Measurements from ENCODE around the gene CCDC102B. TPM values are rescaled to one million over a fixed set of nuclear protein-coding genes. Genes with fewer than 3 reads are reported as not detected.

Gene CCDC102B
- total and polyA plus RNA-seq, 2 of the 8 experiments (the other 6 are each of a cell fraction or from before 2014, with no cell fraction given) = 0.80 to 1.1 TPM

- no peak overlapping the region for H3K27ac ChIP-seq (ENCODE audit: low read depth, low read length)
- POLR2A ChIA-PET (ENCODE audit: partially characterized antibody) = no interaction called here
Observed at GRCh38 chr18:68865021-68865420, 67.1 kb downstream of the CCDC102B start.

More at GRCh38 chr18:68865021-68865420, 67.1 kb downstream of the CCDC102B start:
- Histone ChIP-seq H3K4me2 (ENCODE audit: insufficient read depth in 1 of 2, low read depth in 2 of 2, low read length in 2 of 2) (no peak overlapping the region), H3K23ac (ENCODE audit: insufficient read length) (no peak overlapping the region), H3K18ac (ENCODE audit: extremely low read depth, low read length) (no peak overlapping the region), H2BK20ac (ENCODE audit: low read length) (no peak overlapping the region), H3K27me3 (replicated peaks in 1 of 4; ENCODE audit: control insufficient read depth in 3 of 4, extremely low read depth in 1 of 4, insufficient read depth in 3 of 4, low read length in 3 of 4) (no peaks in the 10 kb centered on the region), H3K36me3 (ENCODE audit: control insufficient read depth in 2 of 4, insufficient read depth in 4 of 4, low read length in 3 of 4) (no peaks in the 10 kb centered on the region), H2BK120ac (replicated peaks; ENCODE audit: low read depth, low read length) (no peak overlapping the region), H3K4me1 (replicated peaks in 1 of 4; ENCODE audit: control insufficient read depth in 3 of 4, insufficient read depth in 4 of 4, low read length in 3 of 4) (no peaks in the 10 kb centered on the region), H4K5ac (ENCODE audit: insufficient read length, low read depth, low read length) (no peak overlapping the region), H2BK5ac (ENCODE audit: low read depth, low read length) (no peak overlapping the region), H3K9me3 (ENCODE audit: insufficient read depth in 2 of 2, low read depth in 1 of 2, low read length in 1 of 2) (0 out of 4 replicates have a peak, but pooled peaks cover 0 to 4% of the 10 kb centered on the region in 2 experiments), H2AFZ (ENCODE audit: low read length) (no peak overlapping the region), H3K9ac (replicated peaks in 1 of 4; ENCODE audit: extremely low read depth in 1 of 4, low read depth in 3 of 4, low read length in 3 of 4) (no peak overlapping the region), H4K20me1 (replicated peaks in 1 of 2; ENCODE audit: control insufficient read depth in 1 of 2, insufficient read depth in 2 of 2, low read length in 2 of 2) (no peaks in the 10 kb centered on the region), H3K4me3 (ENCODE audit: extremely low read depth in 1 of 4, insufficient read depth in 2 of 4, low read depth in 3 of 4, low read length in 4 of 4) (no peak overlapping the region), H3K56ac (replicated peaks; ENCODE audit: insufficient read length, low read depth, low read length) (no peak overlapping the region), H4K91ac (replicated peaks; ENCODE audit: insufficient read length, low read length) (no peak overlapping the region), H2BK12ac (ENCODE audit: low read depth, low read length) (no peak overlapping the region), H3K14ac (ENCODE audit: insufficient read length) (no peak overlapping the region), H2AK5ac (ENCODE audit: low read depth, low read length) (no peak overlapping the region), H3K4ac (replicated peaks; ENCODE audit: insufficient read length, low read depth, low read length) (no peak overlapping the region), H4K8ac (ENCODE audit: extremely low read depth, insufficient read depth, low read length) (no peak overlapping the region), H3K79me2 (ENCODE audit: control insufficient read depth in 1 of 2, insufficient read depth in 2 of 2, low read length in 2 of 2) (no peaks in the 10 kb centered on the region), H3K79me1 (ENCODE audit: low read depth, low read length) (no peaks in the 10 kb centered on the region), H3K23me2 (ENCODE audit: low read depth, low read length) (no peaks in the 10 kb centered on the region), H2BK15ac (ENCODE audit: low read length) (no peak overlapping the region)
- FAIRE-seq = no peak
- CTCF ChIA-PET (ENCODE audit: partially characterized antibody) = no interaction called here
- 91% methylated on average over 2 of the region's 2 CpGs; no CpG with 5 or more reads in 1 of the 2 experiments for WGBS, 2 experiments (ENCODE audit: extremely low coverage in 1 of 2, insufficient coverage in 1 of 2, insufficient read length in 1 of 2, insufficient replicate concordance in 2 of 2, low coverage in 1 of 2, low lambda C conversion rate in 2 of 2, missing lambda C conversion rate in 1 of 2)
- TF ChIP-seq CTBP2 (IDR thresholded peaks at IDR 0.05; ENCODE audit: borderline replicate concordance, insufficient read depth, insufficient read length, low read length) (no peak), TAF7 (optimal IDR thresholded peaks at IDR 0.05; ENCODE audit: borderline replicate concordance, low read depth, low read length) (no peak), HDAC2 (IDR thresholded peaks at IDR 0.05; ENCODE audit: borderline replicate concordance in 1 of 2, low read depth in 2 of 2, low read length in 2 of 2) (no peak), JUN (IDR thresholded peaks at IDR 0.05; ENCODE audit: low read depth, low read length) (no peak), POU5F1 (IDR thresholded peaks at IDR 0.05; ENCODE audit: low read depth, low read length) (no peak), ATF2 (IDR thresholded peaks at IDR 0.05; ENCODE audit: low read length) (no peak), FOSL1 (IDR thresholded peaks at IDR 0.05; ENCODE audit: insufficient read depth, low read depth, low read length) (no peak), EZH2 (IDR thresholded peaks at IDR 0.05; ENCODE audit: low read depth, low read length, severe bottlenecking) (no peak), SIRT6 (IDR thresholded peaks at IDR 0.05; ENCODE audit: low read length) (no peak), KDM4A (IDR thresholded peaks at IDR 0.05; ENCODE audit: low read depth, low read length, severe bottlenecking) (no peak), SIX5 (IDR thresholded peaks at IDR 0.05; ENCODE audit: low read depth, low read length) (no peak), TBP (IDR thresholded peaks at IDR 0.05; ENCODE audit: low read depth, low read length) (no peak)
- no peak for DNase-seq (ENCODE audit: low read depth in 1 of 2, low spot score in 2 of 2)
